ENCODE measurements around the gene DLX6. TPM values are rescaled to one million over a fixed set of nuclear protein-coding genes. Genes with fewer than 3 reads are reported as not detected.
"Not testable (repeated sequence)": the region's sequence is repeated elsewhere in the genome, so short reads cannot be mapped to it uniquely, and the experiment has no call there.

Gene DLX6
- total and polyA plus RNA-seq, 2 of the 8 experiments (the other 6 are each of a cell fraction or from before 2014, with no cell fraction given): not detected

DNA sequence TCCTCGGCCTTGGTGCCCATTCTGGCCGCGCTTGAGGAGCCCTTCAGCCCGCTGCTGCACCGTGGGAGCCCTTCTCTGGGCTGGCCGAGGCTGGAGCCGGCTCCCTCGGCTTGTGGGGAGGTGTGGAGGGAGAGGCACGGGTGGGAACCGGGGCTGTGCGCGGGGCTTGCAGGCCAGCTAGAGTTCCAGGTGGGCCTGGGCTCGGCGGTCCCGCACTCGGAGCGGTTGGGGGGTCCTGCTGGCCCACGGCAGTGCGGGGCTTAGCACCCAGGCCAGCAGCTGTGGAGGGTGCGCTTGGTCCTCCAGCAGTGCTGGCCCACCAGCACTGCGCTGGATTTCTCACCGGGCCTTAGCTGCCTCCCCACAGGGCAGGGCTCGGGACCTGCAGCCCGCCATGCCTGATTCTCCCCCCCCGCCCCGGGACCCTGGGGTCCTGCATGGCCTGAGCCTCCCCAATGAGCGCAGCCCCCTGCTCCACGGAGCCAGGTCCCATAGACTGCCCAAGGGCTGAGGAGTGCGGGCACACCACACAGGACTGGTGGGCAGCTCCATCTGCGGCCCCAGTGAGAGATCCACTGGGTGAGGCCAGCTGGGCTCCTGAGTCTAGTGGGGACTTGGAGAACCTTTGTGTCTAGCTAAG, 29.0 kb downstream of the DLX6 start:
- not testable (repeated sequence) for H3K23me2 ChIP-seq (ENCODE audit: low read depth, low read length); H2BK12ac ChIP-seq (ENCODE audit: low read depth, low read length); H2BK5ac ChIP-seq (ENCODE audit: low read depth, low read length); H4K20me1 ChIP-seq (replicated peaks in 1 of 2; ENCODE audit: control insufficient read depth in 1 of 2, insufficient read depth in 2 of 2, low read length in 2 of 2); H3K14ac ChIP-seq (ENCODE audit: insufficient read length); H3K9ac ChIP-seq (replicated peaks in 1 of 4; ENCODE audit: extremely low read depth in 1 of 4, low read depth in 3 of 4, low read length in 3 of 4); H4K8ac ChIP-seq (ENCODE audit: extremely low read depth, insufficient read depth, low read length); H3K4ac ChIP-seq (replicated peaks; ENCODE audit: insufficient read length, low read depth, low read length); H3K79me1 ChIP-seq (ENCODE audit: low read depth, low read length); H4K91ac ChIP-seq (replicated peaks; ENCODE audit: insufficient read length, low read length); H3K56ac ChIP-seq (replicated peaks; ENCODE audit: insufficient read length, low read depth, low read length); H3K4me3 ChIP-seq (ENCODE audit: extremely low read depth in 1 of 4, insufficient read depth in 2 of 4, low read depth in 3 of 4, low read length in 4 of 4); H3K36me3 ChIP-seq (ENCODE audit: control insufficient read depth in 2 of 4, insufficient read depth in 4 of 4, low read length in 3 of 4); DNase-seq (ENCODE audit: low read depth in 1 of 2, low spot score in 2 of 2); H2BK15ac ChIP-seq (ENCODE audit: low read length); H4K5ac ChIP-seq (ENCODE audit: insufficient read length, low read depth, low read length); H3K4me2 ChIP-seq (ENCODE audit: insufficient read depth in 1 of 2, low read depth in 2 of 2, low read length in 2 of 2); H3K27me3 ChIP-seq (replicated peaks in 1 of 4; ENCODE audit: control insufficient read depth in 3 of 4, extremely low read depth in 1 of 4, insufficient read depth in 3 of 4, low read length in 3 of 4); H2AK5ac ChIP-seq (ENCODE audit: low read depth, low read length); H2AFZ ChIP-seq (ENCODE audit: low read length); H2BK120ac ChIP-seq (replicated peaks; ENCODE audit: low read depth, low read length); H3K9me3 ChIP-seq (ENCODE audit: insufficient read depth in 2 of 2, low read depth in 1 of 2, low read length in 1 of 2); H3K18ac ChIP-seq (ENCODE audit: extremely low read depth, low read length); H3K79me2 ChIP-seq (ENCODE audit: control insufficient read depth in 1 of 2, insufficient read depth in 2 of 2, low read length in 2 of 2); H2BK20ac ChIP-seq (ENCODE audit: low read length); FAIRE-seq; H3K27ac ChIP-seq (ENCODE audit: low read depth, low read length); H3K4me1 ChIP-seq (replicated peaks in 1 of 4; ENCODE audit: control insufficient read depth in 3 of 4, insufficient read depth in 4 of 4, low read length in 3 of 4); H3K23ac ChIP-seq (ENCODE audit: insufficient read length)
- whole genome bisulfite sequencing, 2 experiments (ENCODE audit: extremely low coverage in 1 of 2, insufficient coverage in 1 of 2, insufficient read length in 1 of 2, insufficient replicate concordance in 2 of 2, low coverage in 1 of 2, low lambda C conversion rate in 2 of 2, missing lambda C conversion rate in 1 of 2): 84% methylated on average over 11 of the region's 30 CpGs; no CpG with 5 or more reads in 1 of the 2 experiments
- CTCF ChIA-PET (ENCODE audit: partially characterized antibody): interaction anchor here (0.6 kb wide), 1 partner anchor 157 kb away, joined by 3 read pairs; no protein-coding TSS in a partner anchor
- POLR2A ChIA-PET (ENCODE audit: partially characterized antibody): interaction anchor here (0.6 kb wide), 1 partner anchor 14 kb away, joined by 3 read pairs; no protein-coding TSS in a partner anchor
